ENCODE results near the gene VSTM4. TPM values are rescaled to one million over a fixed set of nuclear protein-coding genes. Genes with fewer than 3 reads are reported as not detected.

VSTM4 gene
- total and polyA plus RNA-seq, 9 of the 15 experiments (the other 6 are each of a cell fraction or from before 2014, with no cell fraction given): 1.0 to 7.9 (median 3.0) TPM

- TF ChIP-seq NKRF (IDR thresholded peaks at IDR 0.05; ENCODE audit: borderline replicate concordance) (no peak), CHCHD3 (CRISPR knock-in tag; IDR thresholded peaks at IDR 0.05) (no peak), DACH1 (IDR thresholded peaks at IDR 0.05; ENCODE audit: partially characterized antibody) (no peak), CBX3 (IDR thresholded peaks at IDR 0.05; ENCODE audit: borderline replicate concordance in 1 of 2, low read length in 2 of 2) (peak in 1 of 2 experiments; percentile 96; a peak in 2 of 3 replicates), ZFP30 (CRISPR knock-in tag; IDR thresholded peaks at IDR 0.05; ENCODE audit: borderline replicate concordance) (peak; percentile 80; the same call in 1 of the 2 replicates), ADNP (tag; IDR thresholded peaks at IDR 0.05) (peak; percentile 61; the same call in 1 of the 2 replicates), RBM15 (IDR thresholded peaks at IDR 0.05; ENCODE audit: insufficient read depth, low read length) (no peak), SMARCA5 (IDR thresholded peaks at IDR 0.05) (peak; percentile 70; the same call in 1 of the 2 replicates)
These were observed 28.4 kb downstream of the VSTM4 start (continued) for GRCh38 chr10:49086889-49087288.

GRCh38 chr10:49083261-49083660 is 32.1 kb downstream of the VSTM4 start:
- WGBS (ENCODE audit: insufficient coverage, low coverage, missing lambda C conversion rate): 66% methylated on average over 8 of the region's 8 CpGs
- H3K9me3 ChIP-seq (replicated peaks; ENCODE audit: control insufficient read depth, insufficient read depth, low read depth, low read length): no peaks in the 10 kb centered on the region; the same call in 1 of the 2 replicates
- no peak overlapping the region for H3K9ac ChIP-seq (ENCODE audit: insufficient read depth in 1 of 2, low read depth in 2 of 2, low read length in 2 of 2)
- FAIRE-seq (no peak), ATAC-seq (no peak), DNase-seq (ENCODE audit: extremely low read depth in 1 of 4, low spot score in 3 of 4) (no peak)
- no peaks in the 10 kb centered on the region for H3K36me3 ChIP-seq (ENCODE audit: control insufficient read depth, insufficient read depth, low read length)
- no peaks in the 10 kb centered on the region for H3K27me3 ChIP-seq (ENCODE audit: control insufficient read depth in 2 of 2, insufficient read depth in 2 of 2, low read length in 2 of 2)
- in situ Hi-C loops (cut with MboI) (no loop called here), intact Hi-C loops (cut with micrococcal nuclease) (no loop called here)
- no peaks in the 10 kb centered on the region for H3K79me2 ChIP-seq (ENCODE audit: control insufficient read depth, insufficient read depth, low read length)
- no peaks in the 10 kb centered on the region; the same call in 1 of the 2 replicates for H4K20me1 ChIP-seq (replicated peaks; ENCODE audit: control insufficient read depth, insufficient read depth, low read length)
- H3K9me1 ChIP-seq (ENCODE audit: control insufficient read depth, insufficient read depth, low read length): no peaks in the 10 kb centered on the region
- no TSS peak for BruUV-seq (replicated peaks)
- H3K4me1 ChIP-seq (replicated peaks in 1 of 2; ENCODE audit: control insufficient read depth in 2 of 2, insufficient read depth in 2 of 2, low read length in 2 of 2): peaks cover 0 to 15% of the 10 kb centered on the region in 2 experiments; a peak in 3 of 5 replicates
- no peak overlapping the region for H3K4me2 ChIP-seq (ENCODE audit: insufficient read depth, low read length)
- TF ChIP-seq KLF1 (tag; IDR thresholded peaks at IDR 0.05) (no peak), SMARCE1 (IDR thresholded peaks at IDR 0.05) (no peak), ZNF592 (IDR thresholded peaks at IDR 0.05) (no peak), ZNF699 (CRISPR knock-in tag; IDR thresholded peaks at IDR 0.05; ENCODE audit: insufficient replicate concordance) (no peak), POLR2AphosphoS5 (IDR thresholded peaks at IDR 0.05; ENCODE audit: control insufficient read depth, insufficient read depth, low read depth, low read length) (no peak), SIN3B (IDR thresholded peaks at IDR 0.05; ENCODE audit: low read depth) (no peak), ZNF77 (CRISPR knock-in tag; IDR thresholded peaks at IDR 0.05) (no peak), PKNOX1 (IDR thresholded peaks at IDR 0.05) (no peak)
- POLR2A ChIA-PET: interaction anchor here (0.6 to 1.7 kb wide), 2 partner anchors 10 to 1495 kb away, joined by 3 to 7 read pairs; no protein-coding TSS in a partner anchor
- no peak overlapping the region for H3K27ac ChIP-seq (ENCODE audit: extremely low read depth, low read depth, low read length)
- no peak overlapping the region for H3K4me3 ChIP-seq
- no peak overlapping the region for H2AFZ ChIP-seq (ENCODE audit: low read depth, low read length)
- CTCF ChIA-PET (ENCODE audit: low intra/inter-chr PET ratio): no interaction called here
